ENCODE measurements around the gene PHKB.

PHKB gene

GRCh38 chr16:47693226-47693625 lies 232.1 kb downstream of the PHKB start:
- DNase-seq (ENCODE audit: low read depth), result no peak

- no peak for DNase-seq (ENCODE audit: low read depth)
Observed at GRCh38 chr16:47694543-47694942, 233.4 kb downstream of the PHKB start.

- no peak for DNase-seq (ENCODE audit: low read depth)
Observed at GRCh38 chr16:47695756-47696155, 234.6 kb downstream of the PHKB start.

- DNase-seq (ENCODE audit: low read depth), result no peak
Observed at GRCh38 chr16:47697826-47698225, 236.7 kb downstream of the PHKB start.

- no peak for DNase-seq (ENCODE audit: low read depth)
Observed at GRCh38 chr16:47699106-47699505, 238.0 kb downstream of the PHKB start.

GRCh38 chr16:47700857-47701587 lies 239.9 kb downstream of the PHKB start:
- no peak for DNase-seq (ENCODE audit: low read depth)

- no peak for DNase-seq (ENCODE audit: low read depth)
Observed at GRCh38 chr16:47705266-47705665, 244.1 kb downstream of the PHKB start.

GRCh38 chr16:47711809-47712208 lies 250.7 kb downstream of the PHKB start:
- DNase-seq (ENCODE audit: low read depth), result no peak

- DNase-seq (ENCODE audit: low read depth), result no peak
Observed at GRCh38 chr16:47712276-47713224, 251.4 kb downstream of the PHKB start.

GRCh38 chr16:47713225-47713595 lies 252.1 kb downstream of the PHKB start:
- DNase-seq (ENCODE audit: low read depth), result no peak

- no peak for DNase-seq (ENCODE audit: low read depth)
Observed at GRCh38 chr16:47715442-47716083, 254.4 kb downstream of the PHKB start.

GRCh38 chr16:47716571-47716970 lies 255.4 kb downstream of the PHKB start:
- no peak for DNase-seq (ENCODE audit: low read depth)

- DNase-seq (ENCODE audit: low read depth), result no peak
Observed at GRCh38 chr16:47719713-47720112, 258.6 kb downstream of the PHKB start.

- no peak for DNase-seq (ENCODE audit: low read depth)
Observed at GRCh38 chr16:47721006-47721637, 260.0 kb downstream of the PHKB start.

- no peak for DNase-seq (ENCODE audit: low read depth)
Observed at GRCh38 chr16:47722046-47722445, 260.9 kb downstream of the PHKB start.

GRCh38 chr16:47724115-47724785 lies 263.1 kb downstream of the PHKB start:
- no peak for DNase-seq (ENCODE audit: low read depth)

- no peak for DNase-seq (ENCODE audit: low read depth)
Observed at GRCh38 chr16:47725188-47725695, 264.1 kb downstream of the PHKB start.

- DNase-seq (ENCODE audit: low read depth), result no peak
Observed at GRCh38 chr16:47726031-47726675, 265.0 kb downstream of the PHKB start.

GRCh38 chr16:47727131-47727530 lies 266.0 kb downstream of the PHKB start:
- DNase-seq (ENCODE audit: low read depth), result no peak

- DNase-seq (ENCODE audit: low read depth), result no peak
Observed at GRCh38 chr16:47728205-47728604, 267.1 kb downstream of the PHKB start.

- no peak for DNase-seq (ENCODE audit: low read depth)
Observed at GRCh38 chr16:47729701-47730100, 268.6 kb downstream of the PHKB start.
